ENCODE measurements around the gene EIF4G3. TPM values are rescaled to one million over a fixed set of nuclear protein-coding genes. Genes with fewer than 3 reads are reported as not detected.

EIF4G3 gene
- total and polyA plus RNA-seq, 2 of the 8 experiments (the other 6 are each of a cell fraction or from before 2014, with no cell fraction given), result 47.5 to 66.6 TPM

DNA sequence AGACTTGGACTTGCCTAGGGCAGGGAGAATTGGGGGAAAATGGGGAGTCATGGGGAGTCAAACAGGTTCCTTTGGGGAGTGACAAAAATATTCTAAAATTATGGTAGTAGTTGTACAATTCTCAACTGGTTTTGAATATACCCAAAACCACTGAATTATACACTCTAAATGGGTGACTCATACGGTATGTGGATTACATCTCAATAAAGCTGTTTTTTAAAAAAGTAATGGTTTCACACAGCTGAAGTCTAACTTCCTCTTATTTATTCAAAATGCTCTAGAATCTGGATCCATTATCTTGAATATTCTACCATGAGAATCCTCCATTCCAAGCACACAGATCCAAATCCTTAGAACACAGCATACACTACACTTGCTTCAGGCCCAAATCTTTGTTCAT, 11.1 kb downstream of the EIF4G3 start:
- Histone ChIP-seq H3K79me1 (ENCODE audit: low read depth, low read length) (peaks cover 4% of the 10 kb centered on the region; the same call in 1 of the 2 replicates), H3K27me3 (replicated peaks in 1 of 4; ENCODE audit: control insufficient read depth in 3 of 4, extremely low read depth in 1 of 4, insufficient read depth in 3 of 4, low read length in 3 of 4) (no peaks in the 10 kb centered on the region), H4K91ac (replicated peaks; ENCODE audit: insufficient read length, low read length) (no peak overlapping the region), H3K23me2 (ENCODE audit: low read depth, low read length) (no peaks in the 10 kb centered on the region), H3K27ac (ENCODE audit: low read depth, low read length) (no peak overlapping the region), H3K4me1 (replicated peaks in 1 of 4; ENCODE audit: control insufficient read depth in 3 of 4, insufficient read depth in 4 of 4, low read length in 3 of 4) (no peaks in the 10 kb centered on the region), H4K20me1 (replicated peaks in 1 of 2; ENCODE audit: control insufficient read depth in 1 of 2, insufficient read depth in 2 of 2, low read length in 2 of 2) (peaks cover 4 to 8% of the 10 kb centered on the region in 2 experiments), H2BK120ac (replicated peaks; ENCODE audit: low read depth, low read length) (no peak overlapping the region), H3K79me2 (ENCODE audit: control insufficient read depth in 1 of 2, insufficient read depth in 2 of 2, low read length in 2 of 2) (peaks cover 9 to 93% of the 10 kb centered on the region in 2 experiments; a peak in 3 of 4 replicates), H2AK5ac (ENCODE audit: low read depth, low read length) (no peak overlapping the region), H3K4me2 (ENCODE audit: insufficient read depth in 1 of 2, low read depth in 2 of 2, low read length in 2 of 2) (no peak overlapping the region), H3K36me3 (ENCODE audit: control insufficient read depth in 2 of 4, insufficient read depth in 4 of 4, low read length in 3 of 4) (peaks cover 0 to 28% (median 2%) of the 10 kb centered on the region in 4 experiments; a peak in 3 of 8 replicates), H3K23ac (ENCODE audit: insufficient read length) (no peak overlapping the region), H3K56ac (replicated peaks; ENCODE audit: insufficient read length, low read depth, low read length) (no peak overlapping the region), H2BK12ac (ENCODE audit: low read depth, low read length) (no peak overlapping the region), H4K8ac (ENCODE audit: extremely low read depth, insufficient read depth, low read length) (no peak overlapping the region), H3K4me3 (ENCODE audit: extremely low read depth in 1 of 4, insufficient read depth in 2 of 4, low read depth in 3 of 4, low read length in 4 of 4) (no peak overlapping the region), H3K18ac (ENCODE audit: extremely low read depth, low read length) (no peak overlapping the region), H3K4ac (replicated peaks; ENCODE audit: insufficient read length, low read depth, low read length) (no peak overlapping the region), H3K9ac (replicated peaks in 1 of 4; ENCODE audit: extremely low read depth in 1 of 4, low read depth in 3 of 4, low read length in 3 of 4) (no peak overlapping the region), H2BK20ac (ENCODE audit: low read length) (no peak overlapping the region), H2BK5ac (ENCODE audit: low read depth, low read length) (no peak overlapping the region), H2AFZ (ENCODE audit: low read length) (no peak overlapping the region), H3K14ac (ENCODE audit: insufficient read length) (no peak overlapping the region), H3K9me3 (ENCODE audit: insufficient read depth in 2 of 2, low read depth in 1 of 2, low read length in 1 of 2) (no peaks in the 10 kb centered on the region), H4K5ac (ENCODE audit: insufficient read length, low read depth, low read length) (no peak overlapping the region), H2BK15ac (ENCODE audit: low read length) (no peak overlapping the region)
- DNase-seq (ENCODE audit: low read depth in 1 of 2, low spot score in 2 of 2) (no peak), FAIRE-seq (no peak)
- POLR2A ChIA-PET (ENCODE audit: partially characterized antibody), result interaction anchor here (1.3 to 1.4 kb wide), 3 partner anchors 9 to 10 kb away, joined by 3 to 5 read pairs (median 4); no protein-coding TSS in a partner anchor
- WGBS, 2 experiments (ENCODE audit: extremely low coverage in 1 of 2, insufficient coverage in 1 of 2, insufficient read length in 1 of 2, insufficient replicate concordance in 2 of 2, low coverage in 1 of 2, low lambda C conversion rate in 2 of 2, missing lambda C conversion rate in 1 of 2), result 100% methylated on average over 1 of the region's 1 CpG; no CpG with 5 or more reads in 1 of the 2 experiments
- CTCF ChIA-PET (ENCODE audit: partially characterized antibody), result no interaction called here
- TF ChIP-seq CBX5 (IDR thresholded peaks at IDR 0.05; ENCODE audit: low read depth, low read length) (no peak), JUN (IDR thresholded peaks at IDR 0.05; ENCODE audit: low read depth, low read length) (no peak)
